Measurements from ENCODE around the gene VPS13D.

The VPS13D gene

DNA sequence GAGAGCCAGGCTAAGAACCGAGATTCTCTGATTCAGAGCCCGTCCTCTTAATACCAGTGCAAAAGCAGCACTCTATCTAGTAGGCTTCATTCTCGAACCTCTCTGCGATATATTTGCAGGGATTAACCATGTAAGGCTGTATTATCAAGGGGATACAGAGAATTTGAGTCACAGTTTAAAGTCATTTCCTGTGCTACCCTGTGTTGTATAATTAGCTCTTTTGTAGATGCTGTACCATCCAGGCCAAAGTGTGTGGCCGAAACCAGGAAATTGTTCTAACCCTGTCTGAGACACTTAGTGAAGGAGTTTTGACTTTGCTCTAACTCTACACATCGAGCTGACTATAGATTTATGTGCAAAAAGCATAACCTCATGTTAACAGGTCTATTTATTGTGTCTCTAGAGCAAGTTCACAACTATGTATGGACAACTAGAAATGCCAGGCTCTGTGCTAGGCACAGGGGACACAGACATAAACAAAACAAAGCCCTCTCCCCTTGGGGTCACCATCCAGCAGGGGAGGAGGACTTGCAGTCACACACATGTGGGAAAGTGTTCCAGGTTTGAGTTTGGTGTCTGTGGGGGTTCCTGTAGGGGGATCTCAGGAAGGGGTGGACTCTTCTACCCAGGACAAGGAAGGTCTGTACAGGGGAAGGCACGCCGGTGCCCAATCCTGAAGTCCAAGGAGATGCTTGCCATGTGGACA lies 206.0 kb downstream of the VPS13D start:
- no peak overlapping the region for H3K4me3 ChIP-seq (ENCODE audit: low read depth, low read length)
- DNase-seq (ENCODE audit: low read depth) = no peak
- TF ChIP-seq, protein P1, sequence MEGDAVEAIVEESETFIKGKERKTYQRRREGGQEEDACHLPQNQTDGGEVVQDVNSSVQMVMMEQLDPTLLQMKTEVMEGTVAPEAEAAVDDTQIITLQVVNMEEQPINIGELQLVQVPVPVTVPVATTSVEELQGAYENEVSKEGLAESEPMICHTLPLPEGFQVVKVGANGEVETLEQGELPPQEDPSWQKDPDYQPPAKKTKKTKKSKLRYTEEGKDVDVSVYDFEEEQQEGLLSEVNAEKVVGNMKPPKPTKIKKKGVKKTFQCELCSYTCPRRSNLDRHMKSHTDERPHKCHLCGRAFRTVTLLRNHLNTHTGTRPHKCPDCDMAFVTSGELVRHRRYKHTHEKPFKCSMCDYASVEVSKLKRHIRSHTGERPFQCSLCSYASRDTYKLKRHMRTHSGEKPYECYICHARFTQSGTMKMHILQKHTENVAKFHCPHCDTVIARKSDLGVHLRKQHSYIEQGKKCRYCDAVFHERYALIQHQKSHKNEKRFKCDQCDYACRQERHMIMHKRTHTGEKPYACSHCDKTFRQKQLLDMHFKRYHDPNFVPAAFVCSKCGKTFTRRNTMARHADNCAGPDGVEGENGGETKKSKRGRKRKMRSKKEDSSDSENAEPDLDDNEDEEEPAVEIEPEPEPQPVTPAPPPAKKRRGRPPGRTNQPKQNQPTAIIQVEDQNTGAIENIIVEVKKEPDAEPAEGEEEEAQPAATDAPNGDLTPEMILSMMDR (IDR thresholded peaks at IDR 0.05; ENCODE audit: control insufficient read depth, extremely low read depth, insufficient read depth) = no peak

DNA sequence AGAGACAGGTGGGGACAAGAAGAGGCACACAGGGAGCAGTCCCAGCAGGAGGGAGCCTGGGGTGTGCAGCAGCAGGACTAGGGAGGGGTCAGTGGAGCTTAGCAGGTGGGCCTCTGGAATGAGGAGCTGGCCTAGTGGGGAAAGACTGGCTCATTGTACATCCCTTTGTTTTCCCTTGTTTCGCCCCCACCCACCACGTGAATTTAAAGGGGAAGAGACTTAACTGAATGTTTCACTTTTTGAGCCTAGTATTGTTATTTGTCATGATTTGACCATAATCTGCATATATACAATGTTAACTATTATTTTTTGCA lies 206.5 kb downstream of the VPS13D start:
- no peak for DNase-seq (ENCODE audit: low read depth)
- H3K4me3 ChIP-seq (ENCODE audit: low read depth, low read length) = no peak overlapping the region
- TF ChIP-seq, protein P1 (IDR thresholded peaks at IDR 0.05; ENCODE audit: control insufficient read depth, extremely low read depth, insufficient read depth) = no peak

DNA sequence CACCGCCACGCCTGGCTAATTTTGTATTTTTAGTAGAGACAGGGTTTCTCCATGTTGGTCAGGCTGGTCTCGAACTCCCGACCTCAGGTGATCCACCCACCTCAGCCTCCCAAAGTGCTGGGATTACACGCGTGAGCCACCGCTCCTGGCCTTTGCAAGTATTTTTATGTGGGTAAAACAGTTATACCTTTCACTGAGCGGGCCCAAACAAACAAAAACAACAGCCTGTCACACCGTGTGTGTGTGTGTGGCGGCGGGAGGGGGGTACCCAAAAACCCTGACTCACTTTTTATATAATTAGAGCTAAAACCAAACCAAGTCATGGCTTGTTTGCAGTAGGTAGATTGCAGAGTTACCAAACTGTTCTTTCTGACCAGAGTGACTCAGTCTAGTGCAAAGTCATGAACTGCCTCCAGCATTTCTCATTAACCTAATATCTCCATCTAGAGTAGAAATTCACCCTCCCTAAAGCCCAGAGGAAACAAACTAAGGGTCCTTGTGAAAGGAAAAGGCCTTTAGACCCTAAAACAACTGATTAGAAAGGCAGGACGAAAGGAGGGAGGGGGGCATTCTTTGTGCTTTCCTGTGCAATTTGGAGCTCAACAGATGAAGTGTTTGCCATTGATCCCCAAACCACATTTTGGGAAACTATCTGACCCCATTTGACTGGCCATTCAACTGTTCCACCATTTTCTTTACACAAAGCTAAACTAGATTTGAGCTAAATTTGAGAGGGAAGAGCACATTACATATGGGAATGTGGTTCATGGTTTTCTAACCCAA lies 207.2 kb downstream of the VPS13D start:
- no peak for DNase-seq (ENCODE audit: low read depth)
- TF ChIP-seq, protein P1 (IDR thresholded peaks at IDR 0.05; ENCODE audit: control insufficient read depth, extremely low read depth, insufficient read depth) = no peak
- H3K4me3 ChIP-seq (ENCODE audit: low read depth, low read length) = no peak overlapping the region

DNA sequence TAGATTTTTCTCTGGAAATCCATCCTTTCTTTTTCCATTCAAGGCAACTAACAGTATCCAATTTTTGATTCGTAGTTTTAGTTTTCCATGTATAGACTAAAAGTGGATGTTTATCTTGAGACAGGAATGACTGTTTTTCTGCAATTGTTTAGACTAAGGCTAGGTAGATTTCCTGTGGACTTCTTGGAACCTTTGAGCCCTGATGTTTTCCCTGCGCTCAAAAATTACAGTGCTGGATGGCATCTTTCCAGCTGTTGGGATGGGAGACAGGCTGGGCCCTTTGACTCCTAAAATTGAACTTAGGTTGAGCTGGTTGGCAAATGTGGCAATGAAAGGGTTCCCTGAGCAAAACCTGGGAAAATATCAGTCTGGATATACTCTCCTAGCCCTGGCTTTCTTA lies 207.8 kb downstream of the VPS13D start:
- no peak for DNase-seq (ENCODE audit: low read depth)
- TF ChIP-seq, protein P1 (IDR thresholded peaks at IDR 0.05; ENCODE audit: control insufficient read depth, extremely low read depth, insufficient read depth) = no peak
- H3K4me3 ChIP-seq (ENCODE audit: low read depth, low read length) = no peak overlapping the region

DNA sequence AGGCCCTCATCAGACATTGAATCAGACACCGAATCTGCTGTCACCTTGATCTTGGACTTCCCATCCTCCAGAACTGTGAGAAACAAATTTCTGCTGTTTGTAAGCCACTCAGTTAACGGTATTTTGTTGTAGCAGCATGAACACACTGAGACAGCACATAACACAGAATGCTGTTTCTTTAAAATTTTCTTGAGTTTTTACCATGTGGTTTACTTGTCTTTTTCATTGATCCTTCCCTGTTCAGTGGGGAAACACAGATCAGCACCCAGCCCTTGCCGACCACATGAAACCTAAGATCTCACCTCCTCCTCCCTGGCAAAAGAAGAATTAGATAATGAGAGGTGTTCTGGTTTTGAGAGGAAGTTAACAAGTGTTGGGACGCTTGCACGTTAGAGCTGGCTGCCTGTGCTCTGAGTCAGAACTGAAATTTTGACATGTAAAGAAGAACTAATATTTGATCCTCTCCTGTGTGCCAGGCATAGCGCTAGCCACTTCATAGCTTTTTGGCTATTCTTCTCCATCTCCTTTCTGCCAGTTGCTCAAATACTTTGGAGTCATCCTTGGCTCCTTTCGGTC lies 208.6 kb downstream of the VPS13D start:
- no peak overlapping the region for H3K4me3 ChIP-seq (ENCODE audit: low read depth, low read length)
- no peak for DNase-seq (ENCODE audit: low read depth)
- TF ChIP-seq, protein P1 (IDR thresholded peaks at IDR 0.05; ENCODE audit: control insufficient read depth, extremely low read depth, insufficient read depth) = no peak

DNA sequence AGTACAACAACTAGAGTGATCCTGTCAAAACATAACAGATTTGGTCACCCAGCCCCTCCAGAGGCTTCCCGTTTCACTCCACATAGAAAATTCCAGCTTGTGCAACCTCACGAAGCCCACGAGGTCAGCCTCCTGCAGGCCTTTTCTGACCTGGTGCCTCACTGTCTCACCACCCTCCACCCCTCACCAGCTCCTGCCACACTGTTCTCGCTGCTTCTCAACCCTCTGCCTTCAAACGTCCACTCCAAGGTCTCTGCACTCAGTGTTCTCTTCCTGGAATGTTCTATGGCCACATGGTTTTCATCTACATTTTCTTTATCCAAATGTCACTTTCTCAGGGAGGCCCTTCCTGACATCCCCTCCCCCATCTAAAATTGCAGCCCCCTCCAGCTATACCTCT lies 209.2 kb downstream of the VPS13D start:
- no peak overlapping the region for H3K4me3 ChIP-seq (ENCODE audit: low read depth, low read length)
- TF ChIP-seq, protein P1 (IDR thresholded peaks at IDR 0.05; ENCODE audit: control insufficient read depth, extremely low read depth, insufficient read depth) = no peak
- DNase-seq (ENCODE audit: low read depth) = no peak

All from LNCaP clone FGC (cell line).